ENCODE results near the gene NFASC. TPM values are rescaled to one million over a fixed set of nuclear protein-coding genes. Genes with fewer than 3 reads are reported as not detected.

NFASC gene
- total and polyA plus RNA-seq, 4 donors = 0.23 to 5.4 (median 1.9) TPM

DNA sequence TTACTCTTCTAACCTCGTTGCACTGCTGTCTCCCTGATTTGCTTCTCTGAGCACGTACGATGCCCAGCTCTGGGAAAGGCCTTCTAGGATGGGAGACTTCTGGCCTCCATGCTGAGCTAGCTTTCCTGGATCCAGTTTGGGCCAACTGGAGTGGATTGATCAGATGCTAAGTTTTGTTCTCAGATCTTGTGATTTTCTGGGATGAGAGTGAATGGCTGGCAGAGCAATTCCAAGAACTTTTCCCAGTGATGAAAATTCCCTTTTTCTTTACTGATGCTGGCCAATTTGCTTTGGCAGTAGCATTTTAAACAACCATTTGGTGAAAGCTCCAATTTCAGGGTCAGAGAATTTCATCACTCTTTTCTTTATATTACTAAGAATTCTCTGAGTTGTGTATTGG lies 34.9 kb upstream of the NFASC start:
- Histone ChIP-seq H3K4me3 (ENCODE audit: low read depth in 1 of 3, low read length in 3 of 3) (no peak overlapping the region), H3K4me1 (ENCODE audit: control insufficient read depth in 4 of 4, insufficient read depth in 4 of 4, low read length in 3 of 4) (no peaks in the 10 kb centered on the region), H3K36me3 (ENCODE audit: control insufficient read depth in 4 of 4, insufficient read depth in 3 of 4, low read depth in 1 of 4, low read length in 3 of 4) (no peaks in the 10 kb centered on the region), H3K9me3 (ENCODE audit: control insufficient read depth in 4 of 4, low read length in 3 of 4) (no peaks in the 10 kb centered on the region), H3K27me3 (ENCODE audit: control insufficient read depth in 4 of 4, insufficient read depth in 4 of 4, low read length in 3 of 4) (no peaks in the 10 kb centered on the region), H3K9ac (ENCODE audit: low read depth in 1 of 2, low read length in 2 of 2) (no peak overlapping the region), H3K27ac (ENCODE audit: low read depth in 1 of 2, low read length in 2 of 2) (no peak overlapping the region)
- TF ChIP-seq RAD21 (IDR thresholded peaks at IDR 0.05) (no peak), HNF4G (IDR thresholded peaks at IDR 0.05) (no peak), JUND (IDR thresholded peaks at IDR 0.05) (no peak), YY1 (IDR thresholded peaks at IDR 0.05) (no peak), FOXA1 (IDR thresholded peaks at IDR 0.05) (no peak), GABPA (IDR thresholded peaks at IDR 0.05 in 1 of 2, conservative IDR thresholded peaks at IDR 0.05 in 1 of 2) (no peak), HNF4A (conservative IDR thresholded peaks at IDR 0.05) (no peak), RXRA (IDR thresholded peaks at IDR 0.05) (no peak), FOXA2 (IDR thresholded peaks at IDR 0.05) (no peak), EGR1 (IDR thresholded peaks at IDR 0.05; ENCODE audit: low read depth in 2 of 2) (no peak), NR2F2 (IDR thresholded peaks at IDR 0.05) (no peak), TAF1 (conservative IDR thresholded peaks at IDR 0.05) (no peak)
- TF ChIP-seq, protein P1, sequence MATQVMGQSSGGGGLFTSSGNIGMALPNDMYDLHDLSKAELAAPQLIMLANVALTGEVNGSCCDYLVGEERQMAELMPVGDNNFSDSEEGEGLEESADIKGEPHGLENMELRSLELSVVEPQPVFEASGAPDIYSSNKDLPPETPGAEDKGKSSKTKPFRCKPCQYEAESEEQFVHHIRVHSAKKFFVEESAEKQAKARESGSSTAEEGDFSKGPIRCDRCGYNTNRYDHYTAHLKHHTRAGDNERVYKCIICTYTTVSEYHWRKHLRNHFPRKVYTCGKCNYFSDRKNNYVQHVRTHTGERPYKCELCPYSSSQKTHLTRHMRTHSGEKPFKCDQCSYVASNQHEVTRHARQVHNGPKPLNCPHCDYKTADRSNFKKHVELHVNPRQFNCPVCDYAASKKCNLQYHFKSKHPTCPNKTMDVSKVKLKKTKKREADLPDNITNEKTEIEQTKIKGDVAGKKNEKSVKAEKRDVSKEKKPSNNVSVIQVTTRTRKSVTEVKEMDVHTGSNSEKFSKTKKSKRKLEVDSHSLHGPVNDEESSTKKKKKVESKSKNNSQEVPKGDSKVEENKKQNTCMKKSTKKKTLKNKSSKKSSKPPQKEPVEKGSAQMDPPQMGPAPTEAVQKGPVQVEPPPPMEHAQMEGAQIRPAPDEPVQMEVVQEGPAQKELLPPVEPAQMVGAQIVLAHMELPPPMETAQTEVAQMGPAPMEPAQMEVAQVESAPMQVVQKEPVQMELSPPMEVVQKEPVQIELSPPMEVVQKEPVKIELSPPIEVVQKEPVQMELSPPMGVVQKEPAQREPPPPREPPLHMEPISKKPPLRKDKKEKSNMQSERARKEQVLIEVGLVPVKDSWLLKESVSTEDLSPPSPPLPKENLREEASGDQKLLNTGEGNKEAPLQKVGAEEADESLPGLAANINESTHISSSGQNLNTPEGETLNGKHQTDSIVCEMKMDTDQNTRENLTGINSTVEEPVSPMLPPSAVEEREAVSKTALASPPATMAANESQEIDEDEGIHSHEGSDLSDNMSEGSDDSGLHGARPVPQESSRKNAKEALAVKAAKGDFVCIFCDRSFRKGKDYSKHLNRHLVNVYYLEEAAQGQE (IDR thresholded peaks at IDR 0.05) = no peak
- TF ChIP-seq, protein P2, sequence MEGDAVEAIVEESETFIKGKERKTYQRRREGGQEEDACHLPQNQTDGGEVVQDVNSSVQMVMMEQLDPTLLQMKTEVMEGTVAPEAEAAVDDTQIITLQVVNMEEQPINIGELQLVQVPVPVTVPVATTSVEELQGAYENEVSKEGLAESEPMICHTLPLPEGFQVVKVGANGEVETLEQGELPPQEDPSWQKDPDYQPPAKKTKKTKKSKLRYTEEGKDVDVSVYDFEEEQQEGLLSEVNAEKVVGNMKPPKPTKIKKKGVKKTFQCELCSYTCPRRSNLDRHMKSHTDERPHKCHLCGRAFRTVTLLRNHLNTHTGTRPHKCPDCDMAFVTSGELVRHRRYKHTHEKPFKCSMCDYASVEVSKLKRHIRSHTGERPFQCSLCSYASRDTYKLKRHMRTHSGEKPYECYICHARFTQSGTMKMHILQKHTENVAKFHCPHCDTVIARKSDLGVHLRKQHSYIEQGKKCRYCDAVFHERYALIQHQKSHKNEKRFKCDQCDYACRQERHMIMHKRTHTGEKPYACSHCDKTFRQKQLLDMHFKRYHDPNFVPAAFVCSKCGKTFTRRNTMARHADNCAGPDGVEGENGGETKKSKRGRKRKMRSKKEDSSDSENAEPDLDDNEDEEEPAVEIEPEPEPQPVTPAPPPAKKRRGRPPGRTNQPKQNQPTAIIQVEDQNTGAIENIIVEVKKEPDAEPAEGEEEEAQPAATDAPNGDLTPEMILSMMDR (IDR thresholded peaks at IDR 0.05; ENCODE audit: low read depth, low read length, missing input control) = no peak
- TF ChIP-seq, protein P3, sequence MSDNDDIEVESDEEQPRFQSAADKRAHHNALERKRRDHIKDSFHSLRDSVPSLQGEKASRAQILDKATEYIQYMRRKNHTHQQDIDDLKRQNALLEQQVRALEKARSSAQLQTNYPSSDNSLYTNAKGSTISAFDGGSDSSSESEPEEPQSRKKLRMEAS (IDR thresholded peaks at IDR 0.05) = no peak
- TF ChIP-seq, protein P4, sequence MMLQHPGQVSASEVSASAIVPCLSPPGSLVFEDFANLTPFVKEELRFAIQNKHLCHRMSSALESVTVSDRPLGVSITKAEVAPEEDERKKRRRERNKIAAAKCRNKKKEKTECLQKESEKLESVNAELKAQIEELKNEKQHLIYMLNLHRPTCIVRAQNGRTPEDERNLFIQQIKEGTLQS (IDR thresholded peaks at IDR 0.05) = no peak
- TF ChIP-seq, protein P5, sequence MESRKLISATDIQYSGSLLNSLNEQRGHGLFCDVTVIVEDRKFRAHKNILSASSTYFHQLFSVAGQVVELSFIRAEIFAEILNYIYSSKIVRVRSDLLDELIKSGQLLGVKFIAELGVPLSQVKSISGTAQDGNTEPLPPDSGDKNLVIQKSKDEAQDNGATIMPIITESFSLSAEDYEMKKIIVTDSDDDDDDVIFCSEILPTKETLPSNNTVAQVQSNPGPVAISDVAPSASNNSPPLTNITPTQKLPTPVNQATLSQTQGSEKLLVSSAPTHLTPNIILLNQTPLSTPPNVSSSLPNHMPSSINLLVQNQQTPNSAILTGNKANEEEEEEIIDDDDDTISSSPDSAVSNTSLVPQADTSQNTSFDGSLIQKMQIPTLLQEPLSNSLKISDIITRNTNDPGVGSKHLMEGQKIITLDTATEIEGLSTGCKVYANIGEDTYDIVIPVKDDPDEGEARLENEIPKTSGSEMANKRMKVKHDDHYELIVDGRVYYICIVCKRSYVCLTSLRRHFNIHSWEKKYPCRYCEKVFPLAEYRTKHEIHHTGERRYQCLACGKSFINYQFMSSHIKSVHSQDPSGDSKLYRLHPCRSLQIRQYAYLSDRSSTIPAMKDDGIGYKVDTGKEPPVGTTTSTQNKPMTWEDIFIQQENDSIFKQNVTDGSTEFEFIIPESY (IDR thresholded peaks at IDR 0.05) = no peak
- WGBS = 79% methylated on average over 3 of the region's 3 CpGs
- no peak for DNase-seq (ENCODE audit: low spot score)

DNA sequence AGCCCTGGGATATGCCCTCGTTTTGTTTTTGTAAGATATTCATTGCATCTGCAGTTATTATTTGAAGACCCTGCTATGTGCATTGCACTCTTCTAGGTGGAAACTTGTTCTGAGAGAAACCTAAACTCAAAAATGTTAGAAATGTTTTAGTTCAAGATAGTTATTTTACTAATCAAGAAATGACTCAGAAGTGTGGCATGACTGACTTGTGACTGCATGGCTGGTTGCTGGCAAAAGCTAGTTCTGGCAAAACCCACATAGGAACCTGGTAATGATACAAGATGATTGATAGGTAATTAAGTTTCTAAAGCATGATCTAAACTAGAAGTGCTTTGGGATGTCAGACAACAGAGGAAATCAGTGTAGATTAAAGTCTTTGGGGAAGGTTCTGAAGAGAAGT lies 33.8 kb upstream of the NFASC start:
- Histone ChIP-seq H3K27ac (ENCODE audit: low read depth in 1 of 2, low read length in 2 of 2) (no peak overlapping the region), H3K9ac (ENCODE audit: low read depth in 1 of 2, low read length in 2 of 2) (no peak overlapping the region), H3K27me3 (ENCODE audit: control insufficient read depth in 4 of 4, insufficient read depth in 4 of 4, low read length in 3 of 4) (no peaks in the 10 kb centered on the region), H3K4me1 (ENCODE audit: control insufficient read depth in 4 of 4, insufficient read depth in 4 of 4, low read length in 3 of 4) (no peaks in the 10 kb centered on the region), H3K4me3 (ENCODE audit: low read depth in 1 of 3, low read length in 3 of 3) (no peak overlapping the region), H3K36me3 (ENCODE audit: control insufficient read depth in 4 of 4, insufficient read depth in 3 of 4, low read depth in 1 of 4, low read length in 3 of 4) (no peaks in the 10 kb centered on the region), H3K9me3 (ENCODE audit: control insufficient read depth in 4 of 4, low read length in 3 of 4) (no peaks in the 10 kb centered on the region)
- no peak for DNase-seq (ENCODE audit: low spot score)
- WGBS = 46% methylated on average over 1 of the region's 1 CpG
- TF ChIP-seq NR2F2 (IDR thresholded peaks at IDR 0.05) (no peak), EGR1 (IDR thresholded peaks at IDR 0.05; ENCODE audit: low read depth in 2 of 2) (no peak), FOXA2 (IDR thresholded peaks at IDR 0.05) (no peak), SP1 (IDR thresholded peaks at IDR 0.05) (no peak), GABPA (IDR thresholded peaks at IDR 0.05 in 1 of 2, conservative IDR thresholded peaks at IDR 0.05 in 1 of 2) (no peak)
- TF ChIP-seq, protein P4 (IDR thresholded peaks at IDR 0.05) = no peak
- TF ChIP-seq, protein P1 (IDR thresholded peaks at IDR 0.05) = no peak
